ENCODE measurements around the gene PPP1R18. TPM values are rescaled to one million over a fixed set of nuclear protein-coding genes. Genes with fewer than 3 reads are reported as not detected.
"Not testable (repeated sequence)": the region's sequence is repeated elsewhere in the genome, so short reads cannot be mapped to it uniquely, and the experiment has no call there.

The PPP1R18 gene
- total RNA-seq, 4 donors from 2014 or later: 4.7 to 52.8 (median 9.0) TPM

GRCh38 chr6:30727920-30728553 is 41.6 kb upstream of the PPP1R18 start:
- Histone ChIP-seq H3K4me3 (no peak overlapping the region), H3K36me3 (peaks cover 0 to 89% (median 0%) of the 10 kb centered on the region in 3 donors), H3K27me3 (no peaks in the 10 kb centered on the region), H3K4me1 (peaks cover 3 to 27% (median 7%) of the 10 kb centered on the region in 4 donors), H3K27ac (no peak overlapping the region), H3K9me3 (no peaks in the 10 kb centered on the region)
- no peak for DNase-seq
- TF ChIP-seq POLR2A (IDR thresholded peaks at IDR 0.05) (no peak), CTCF (IDR thresholded peaks at IDR 0.05) (no peak)

- no peak overlapping the region for H3K4me3 ChIP-seq
- no peaks in the 10 kb centered on the region for H3K27me3 ChIP-seq
- no peaks in the 10 kb centered on the region for H3K9me3 ChIP-seq
- DNase-seq: no peak
- no peak for TF ChIP-seq CTCF (IDR thresholded peaks at IDR 0.05)
- peaks cover 3 to 40% (median 10%) of the 10 kb centered on the region in 4 donors for H3K4me1 ChIP-seq
- peak overlapping the region in 1 of 4 donors; percentile 1 for H3K27ac ChIP-seq
- peaks cover 0 to 81% (median 0%) of the 10 kb centered on the region in 3 donors for H3K36me3 ChIP-seq
These were observed 40.3 kb upstream of the PPP1R18 start for GRCh38 chr6:30726506-30727413.

- Histone ChIP-seq H3K9me3 (no peaks in the 10 kb centered on the region), H3K4me1 (peaks cover 3 to 33% (median 10%) of the 10 kb centered on the region in 4 donors), H3K27ac (peak overlapping the region in 1 of 4 donors; percentile 1), H3K4me3 (no peak overlapping the region), H3K27me3 (no peaks in the 10 kb centered on the region), H3K36me3 (peaks cover 0 to 81% (median 0%) of the 10 kb centered on the region in 3 donors)
- no peak for TF ChIP-seq CTCF (IDR thresholded peaks at IDR 0.05)
- no peak for TF ChIP-seq POLR2A (IDR thresholded peaks at IDR 0.05)
- no peak for DNase-seq
These were observed 39.5 kb upstream of the PPP1R18 start for GRCh38 chr6:30725713-30726505.

GRCh38 chr6:30724906-30725667 is 38.6 kb upstream of the PPP1R18 start:
- Histone ChIP-seq H3K9me3 (no peaks in the 10 kb centered on the region), H3K27me3 (no peaks in the 10 kb centered on the region), H3K36me3 (peaks cover 0 to 73% (median 0%) of the 10 kb centered on the region in 3 donors), H3K4me3 (no peak overlapping the region), H3K4me1 (peaks cover 0 to 25% (median 4%) of the 10 kb centered on the region in 4 donors), H3K27ac (no peak overlapping the region)
- TF ChIP-seq POLR2A (IDR thresholded peaks at IDR 0.05): no peak
- no peak for DNase-seq

- Histone ChIP-seq H3K27ac (peak overlapping the region in 2 of 4 donors; percentile 17 to 21), H3K36me3 (peaks cover 0 to 63% (median 0%) of the 10 kb centered on the region in 3 donors), H3K4me1 (peaks cover 0 to 30% (median 4%) of the 10 kb centered on the region in 4 donors)
- not testable (repeated sequence) for H3K27me3 ChIP-seq, DNase-seq, H3K4me3 ChIP-seq, H3K9me3 ChIP-seq
These were observed 37.6 kb upstream of the PPP1R18 start for GRCh38 chr6:30723843-30724741.

GRCh38 chr6:30723159-30723842 is 36.9 kb upstream of the PPP1R18 start:
- Histone ChIP-seq H3K4me1 (peaks cover 0 to 34% (median 4%) of the 10 kb centered on the region in 4 donors), H3K36me3 (peaks cover 0 to 57% (median 0%) of the 10 kb centered on the region in 3 donors), H3K27ac (peak overlapping the region in 2 of 4 donors; percentile 17 to 21)
- not testable (repeated sequence) for H3K27me3 ChIP-seq, H3K9me3 ChIP-seq, H3K4me3 ChIP-seq, DNase-seq
